HEK293 (cell line): ENCODE results near the gene INCA1.
A peak's percentile ranks its signal among the peaks of the same experiment; 100 is the strongest.

ENCODE experiments used
- BCL11B ChIP-seq: fragments of 450-650 bp; formaldehyde crosslinking; IDR thresholded peaks from 2 replicates; pipeline ENCODE4 v1.5.1; 2016; ENCODE audit warnings: low read depth, missing biosample characterization, missing genetic modification characterization
- EGR2 ChIP-seq: fragments of 450-650 bp; formaldehyde crosslinking; IDR thresholded peaks from 2 replicates; pipeline ENCODE4 v1.5.1; 2016; ENCODE audit warnings: low read depth, missing biosample characterization, missing genetic modification characterization
- GLIS2 ChIP-seq: fragments of 450-650 bp; formaldehyde crosslinking; IDR thresholded peaks from 2 replicates; pipeline ENCODE4 v1.5.1; 2016; ENCODE audit warnings: missing biosample characterization, missing genetic modification characterization
- KLF10 ChIP-seq: fragments of 450-650 bp; IDR thresholded peaks from 2 replicates; pipeline ENCODE4 v1.5.1; 2018; ENCODE audit warnings: missing biosample characterization, mild to moderate bottlenecking, missing genetic modification characterization
- PRDM1 ChIP-seq: fragments of 450-650 bp; formaldehyde crosslinking; IDR thresholded peaks from 2 replicates; pipeline ENCODE4; 2016; ENCODE audit warnings: missing biosample characterization, missing genetic modification characterization
- PRDM10 ChIP-seq: fragments of 450-650 bp; formaldehyde crosslinking; IDR thresholded peaks from 2 replicates; pipeline ENCODE4 v1.5.1; 2016; ENCODE audit warnings: missing biosample characterization, missing genetic modification characterization
- PRDM6 ChIP-seq: fragments of 450-650 bp; formaldehyde crosslinking; IDR thresholded peaks from 2 replicates; pipeline ENCODE4 v1.5.1; 2017; ENCODE audit warnings: missing biosample characterization, missing genetic modification characterization
- REST ChIP-seq: fragments of 450-650 bp; formaldehyde crosslinking; IDR thresholded peaks from 2 replicates; pipeline ENCODE4 v1.5.1; 2016; ENCODE audit warnings: missing biosample characterization, missing genetic modification characterization
- WT1 ChIP-seq: fragments of 450-650 bp; formaldehyde crosslinking; IDR thresholded peaks from 2 replicates; pipeline ENCODE4 v1.5.1; 2016; ENCODE audit warnings: missing biosample characterization, missing genetic modification characterization
- ZBTB21 ChIP-seq: fragments of 450-650 bp; formaldehyde crosslinking; IDR thresholded peaks from 2 replicates; pipeline ENCODE4 v1.5.1; 2017; ENCODE audit warnings: missing biosample characterization, missing genetic modification characterization
- ZBTB6 ChIP-seq: fragments of 450-650 bp; formaldehyde crosslinking; IDR thresholded peaks from 2 replicates; pipeline ENCODE4 v1.5.1; 2017; ENCODE audit warnings: missing biosample characterization, missing genetic modification characterization
- ZBTB8A ChIP-seq: fragments of 450-650 bp; formaldehyde crosslinking; IDR thresholded peaks from 2 replicates; pipeline ENCODE4 v1.5.1; 2016; ENCODE audit warnings: missing biosample characterization, missing genetic modification characterization
- ZNF121 ChIP-seq: fragments of 450-650 bp; formaldehyde crosslinking; IDR thresholded peaks from 2 replicates; pipeline ENCODE4 v1.5.1; 2016; ENCODE audit warnings: missing biosample characterization, missing genetic modification characterization
- ZNF211 ChIP-seq: fragments of 450-650 bp; formaldehyde crosslinking; IDR thresholded peaks from 2 replicates; pipeline ENCODE4 v1.5.1; 2016; ENCODE audit warnings: low read depth, missing biosample characterization, missing genetic modification characterization
- ZNF26 ChIP-seq: fragments of 450-650 bp; formaldehyde crosslinking; IDR thresholded peaks from 2 replicates; pipeline ENCODE4 v1.5.1; 2016; ENCODE audit warnings: missing biosample characterization, missing genetic modification characterization
- ZNF280C ChIP-seq: fragments of 450-650 bp; formaldehyde crosslinking; IDR thresholded peaks from 2 replicates; pipeline ENCODE4 v1.5.1; 2016; ENCODE audit warnings: missing biosample characterization, missing genetic modification characterization
- ZNF311 ChIP-seq: fragments of 450-650 bp; formaldehyde crosslinking; IDR thresholded peaks from 2 replicates; pipeline ENCODE4 v1.5.1; 2017; ENCODE audit warnings: missing biosample characterization, missing genetic modification characterization, borderline replicate concordance
- ZNF335 ChIP-seq: fragments of 450-650 bp; formaldehyde crosslinking; conservative IDR thresholded peaks from 2 replicates; pipeline ENCODE4 v1.5.1; 2016; ENCODE audit warnings: missing biosample characterization, missing genetic modification characterization
- ZNF416 ChIP-seq: fragments of 450-650 bp; formaldehyde crosslinking; IDR thresholded peaks from 2 replicates; pipeline ENCODE4 v1.5.1; 2016; ENCODE audit warnings: missing biosample characterization, missing genetic modification characterization
- ZNF514 ChIP-seq: fragments of 450-650 bp; formaldehyde crosslinking; IDR thresholded peaks from 2 replicates; pipeline ENCODE4 v1.5.1; 2016; ENCODE audit warnings: missing biosample characterization, missing genetic modification characterization
- ZNF580 ChIP-seq: fragments of 450-650 bp; formaldehyde crosslinking; IDR thresholded peaks from 2 replicates; pipeline ENCODE4 v1.5.1; 2016; ENCODE audit warnings: missing biosample characterization, missing genetic modification characterization
- ZNF629 ChIP-seq: fragments of 450-650 bp; formaldehyde crosslinking; IDR thresholded peaks from 2 replicates; pipeline ENCODE4 v1.5.1; 2017; ENCODE audit warnings: missing biosample characterization, missing genetic modification characterization
- ZNF76 ChIP-seq: fragments of 450-650 bp; formaldehyde crosslinking; IDR thresholded peaks from 2 replicates; pipeline ENCODE4; 2016; ENCODE audit warnings: low read depth, missing biosample characterization, missing genetic modification characterization, borderline replicate concordance
- ZSCAN23 ChIP-seq: fragments of 450-650 bp; formaldehyde crosslinking; IDR thresholded peaks from 2 replicates; pipeline ENCODE4 v1.5.1; 2016; ENCODE audit warnings: missing biosample characterization, missing genetic modification characterization

Gene INCA1

GRCh38 chr17:4939796-4940554 lies 57.3 kb downstream of the INCA1 start, which contains the start of the genes RNF167 and SLC25A11 (continued):
- no peak for TF ChIP-seq ZNF26
- TF ChIP-seq ZNF121 (tag by site-specific recombination) = no peak
- peak; percentile 26; the same call in 1 of the 2 replicates for TF ChIP-seq ZBTB21 (tag by site-specific recombination)
- TF ChIP-seq PRDM1 (tag by site-specific recombination) = peak; percentile 98
- no peak for TF ChIP-seq ZNF280C
- no peak for TF ChIP-seq BCL11B (tag by site-specific recombination)
- TF ChIP-seq WT1 (tag by site-specific recombination) = peak; percentile 38; the same call in 1 of the 2 replicates
- TF ChIP-seq KLF10 (tag by site-specific recombination) = peak; percentile 53
- no peak for TF ChIP-seq PRDM6 (tag by site-specific recombination)
- TF ChIP-seq ZNF416 = no peak
- peak; percentile 76 for TF ChIP-seq PRDM10 (tag by site-specific recombination)
- no peak for TF ChIP-seq ZNF211 (tag by site-specific recombination)
- no peak for TF ChIP-seq REST (tag by site-specific recombination)
- 0 out of 2 replicates have a peak, but pooled peaks have one; percentile 68 for TF ChIP-seq ZBTB6
- TF ChIP-seq GLIS2 = no peak
- peak; percentile 98 for TF ChIP-seq ZNF580 (tag by site-specific recombination)
- TF ChIP-seq ZSCAN23 (tag by site-specific recombination) = 0 out of 2 replicates have a peak, but pooled peaks have one; percentile 25
- TF ChIP-seq ZNF76 (tag by site-specific recombination) = peak; percentile 78
- TF ChIP-seq ZNF311 = no peak
- peak; percentile 67 for TF ChIP-seq ZNF629
- peak; percentile 98 for TF ChIP-seq ZNF335 (tag by site-specific recombination)
- no peak for TF ChIP-seq EGR2 (tag by site-specific recombination)
- peak; percentile 98 for TF ChIP-seq ZBTB8A (tag by site-specific recombination)
- no peak for TF ChIP-seq ZNF514
